Hepatic stellate cell (primary cell): ENCODE measurements around the gene KDM4C.
"Not testable (repeated sequence)": the region's sequence is repeated elsewhere in the genome, so short reads cannot be mapped to it uniquely, and the experiment has no call there.

ENCODE experiments used
- DNase-seq: peaks from one replicate; pipeline ENCODE4 v3.0.0; 2011; ENCODE audit warnings: low spot score

Gene KDM4C

DNA sequence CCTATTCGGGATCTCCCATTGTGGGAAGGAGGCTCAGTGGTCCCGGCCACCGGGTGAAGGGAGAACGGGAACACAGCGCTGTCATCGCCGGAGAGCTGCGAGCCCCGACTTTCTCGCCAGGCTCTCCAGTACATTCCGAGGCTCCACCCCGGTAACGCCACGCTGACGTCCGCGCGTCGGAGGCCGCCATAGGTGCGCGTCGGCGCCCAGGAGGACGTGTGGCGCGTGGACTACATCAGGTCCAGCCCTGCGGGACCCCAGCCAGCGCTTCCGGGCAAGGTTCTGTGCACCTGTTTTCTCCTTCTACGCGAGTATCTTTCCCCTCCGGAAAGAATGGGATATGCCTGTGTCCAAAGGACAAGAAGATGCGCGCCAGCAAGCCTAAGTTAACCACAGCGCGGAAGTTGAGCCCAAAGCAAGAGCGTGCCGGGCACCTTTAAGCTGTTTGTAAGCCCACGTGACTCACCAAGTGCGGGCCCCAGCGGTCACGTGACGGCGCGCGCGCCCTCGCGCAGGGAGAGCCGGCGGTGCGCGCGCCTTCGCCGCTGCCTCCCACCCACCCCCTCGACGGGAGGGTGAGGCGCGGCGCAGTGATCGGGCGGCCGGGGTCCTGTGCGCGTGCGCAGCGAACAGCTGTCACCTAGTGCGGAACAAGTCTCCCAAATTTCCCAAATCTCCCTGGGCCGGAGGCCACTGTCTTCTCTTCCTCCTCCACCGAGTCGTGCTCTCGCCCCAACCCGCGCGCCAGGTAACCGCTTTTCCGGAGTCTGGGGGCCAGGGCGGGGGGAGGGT is at the start of gene KDM4C:
TSS of gene KDM4C (plus strand) at position 518 of the 792 bp plus-strand sequence. CDS start 35,016 bp downstream, outside the sequence.
- peak; percentile 99 for DNase-seq

DNA sequence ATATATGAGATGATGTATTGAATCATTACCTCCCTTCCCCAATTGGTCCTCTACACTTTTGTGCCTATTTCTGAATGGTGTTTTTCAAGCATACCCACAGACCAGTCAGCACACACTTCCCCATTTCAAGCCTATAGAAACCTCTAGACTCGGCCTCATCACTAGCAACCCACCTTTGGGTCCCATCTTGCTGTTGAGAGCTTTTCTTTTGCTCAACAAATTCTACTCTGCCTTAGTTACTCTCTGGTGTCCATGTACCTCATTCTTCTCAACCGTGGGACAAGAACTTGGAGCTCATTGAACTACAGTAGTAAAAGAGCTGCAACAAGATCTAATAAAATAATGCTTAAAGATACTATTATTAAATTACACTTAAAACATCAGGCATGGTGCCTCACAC is 49.0 kb upstream of the KDM4C start:
- no peak for DNase-seq

DNA sequence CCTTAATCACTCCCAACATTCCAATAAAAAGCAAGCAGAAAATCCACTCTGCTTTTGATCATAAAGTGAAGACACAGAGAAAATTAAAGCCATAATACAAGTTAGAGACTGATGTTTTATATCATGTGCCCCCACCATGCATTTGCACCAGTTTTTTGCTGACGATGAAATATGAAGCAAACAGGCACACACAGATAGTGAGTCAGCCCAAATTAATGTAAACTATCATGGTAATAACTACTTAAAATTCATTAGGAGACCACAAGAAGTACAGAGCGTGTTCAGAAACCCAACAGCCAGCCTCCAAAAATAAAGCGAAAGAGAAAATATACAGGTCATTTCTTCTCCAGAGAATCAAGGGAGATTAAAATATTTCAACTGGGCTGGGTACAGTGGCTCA is 46.4 kb upstream of the KDM4C start:
- no peak for DNase-seq

DNA sequence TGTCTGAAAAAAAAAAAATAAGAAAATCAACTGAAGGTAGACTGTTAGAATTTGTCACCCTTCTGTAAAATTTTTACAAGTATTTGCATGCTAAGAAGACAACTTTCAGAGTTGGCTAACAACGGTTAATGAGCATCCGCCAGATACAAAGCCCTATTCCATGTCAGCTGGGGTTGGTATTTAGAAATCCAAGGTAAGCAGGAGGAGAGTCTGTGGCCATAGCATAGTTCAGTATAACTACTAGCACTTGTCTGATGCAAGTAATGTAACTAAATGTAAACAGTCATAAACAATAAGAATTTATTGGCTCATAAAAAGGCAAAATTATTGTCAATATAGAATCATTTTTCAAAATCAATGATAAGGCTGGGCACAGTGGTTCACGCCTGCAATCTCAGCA is 45.7 kb upstream of the KDM4C start:
- no peak for DNase-seq

DNA sequence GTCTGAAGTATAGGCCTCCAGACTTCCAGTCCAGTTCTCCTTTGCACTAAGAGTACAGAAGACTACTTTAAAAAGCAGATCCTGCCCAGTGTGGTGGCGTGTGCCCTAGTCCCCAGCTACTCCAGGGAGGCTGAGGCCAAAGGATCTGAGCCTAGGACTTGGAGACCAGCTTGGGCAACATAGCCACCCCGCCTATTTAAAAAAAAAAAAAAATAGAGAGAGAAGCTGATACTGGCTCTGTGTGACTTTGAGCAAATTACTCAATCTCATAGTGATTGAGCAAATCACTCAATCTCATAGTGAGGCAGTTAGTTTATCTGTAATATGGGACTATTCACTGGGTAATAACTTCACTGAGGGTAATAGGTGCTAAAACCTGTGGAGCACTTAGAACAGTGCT is 43.6 kb upstream of the KDM4C start:
- no peak for DNase-seq

DNA sequence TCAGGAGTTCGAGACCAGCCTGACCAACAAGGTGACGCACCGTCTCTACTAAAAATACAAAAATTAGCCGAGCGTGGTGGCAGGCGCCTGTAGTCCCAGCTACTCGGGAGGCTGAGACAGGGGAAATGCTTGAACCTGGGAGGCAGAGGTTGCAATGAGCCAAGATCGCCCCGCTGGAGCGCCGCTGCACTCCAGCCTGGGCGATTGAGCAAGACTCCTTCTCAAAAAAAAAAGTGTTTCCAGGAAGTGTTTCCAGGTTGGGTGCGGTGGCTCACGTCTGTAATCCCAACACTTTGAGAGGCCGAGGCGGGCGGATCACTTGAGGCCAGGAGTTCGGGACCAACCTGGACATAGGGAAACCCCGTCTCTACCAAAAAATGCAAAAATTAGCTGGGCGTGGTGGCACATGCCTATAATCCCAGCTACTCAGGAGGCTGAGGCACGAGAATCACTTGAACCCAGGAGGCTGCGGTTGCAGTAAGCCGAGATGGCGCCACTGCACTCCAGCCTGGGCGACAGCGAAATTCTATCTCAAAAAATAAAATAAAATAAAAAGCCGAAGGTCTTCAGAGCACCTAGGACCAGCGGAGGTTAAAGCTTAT is 42.5 kb upstream of the KDM4C start:
- not testable (repeated sequence) for DNase-seq

DNA sequence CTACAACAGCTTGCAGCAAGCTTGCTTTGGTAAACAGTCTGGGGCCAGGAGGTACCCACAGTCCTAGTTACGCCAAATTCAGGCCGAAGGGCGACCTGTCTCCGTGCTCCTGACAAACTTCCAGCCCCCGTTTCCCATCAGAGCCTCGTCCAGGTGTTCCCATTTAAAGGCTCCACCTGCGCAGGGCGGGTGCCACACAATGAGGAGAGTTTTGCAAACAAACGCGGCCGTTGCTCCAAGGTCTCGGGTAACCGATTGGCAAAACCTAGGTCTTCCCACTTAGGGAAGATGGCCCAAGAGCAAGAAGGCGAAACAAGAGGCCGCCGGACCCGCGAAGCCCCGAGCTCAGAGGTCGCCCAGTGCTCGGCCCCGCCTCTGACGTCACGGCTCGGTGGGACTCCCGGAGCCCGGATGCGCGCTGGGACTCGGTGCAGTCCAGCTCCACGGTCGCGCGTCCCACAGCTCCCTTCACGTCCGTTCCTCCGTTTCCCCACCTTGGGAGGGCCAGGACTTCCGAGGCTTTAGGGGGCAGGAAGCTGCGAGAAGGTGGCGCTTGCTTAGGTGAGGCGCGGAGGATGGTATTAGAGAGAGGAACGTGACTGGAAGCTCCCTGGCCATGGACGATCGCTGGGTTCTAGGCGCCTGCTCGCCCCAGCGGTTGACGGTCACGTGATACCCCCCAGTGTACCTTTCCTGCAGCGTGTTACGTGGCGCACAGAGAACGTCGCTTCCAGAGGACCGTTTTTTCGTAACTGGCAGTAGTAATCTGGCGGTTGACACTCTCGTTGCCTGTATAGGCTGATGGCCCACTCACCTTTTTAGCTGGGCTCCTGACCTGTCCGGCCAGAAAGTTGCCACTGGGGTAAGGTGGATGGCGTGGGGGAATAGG is 41.8 kb upstream of the KDM4C start:
- DNase-seq: peak; percentile 49

DNA sequence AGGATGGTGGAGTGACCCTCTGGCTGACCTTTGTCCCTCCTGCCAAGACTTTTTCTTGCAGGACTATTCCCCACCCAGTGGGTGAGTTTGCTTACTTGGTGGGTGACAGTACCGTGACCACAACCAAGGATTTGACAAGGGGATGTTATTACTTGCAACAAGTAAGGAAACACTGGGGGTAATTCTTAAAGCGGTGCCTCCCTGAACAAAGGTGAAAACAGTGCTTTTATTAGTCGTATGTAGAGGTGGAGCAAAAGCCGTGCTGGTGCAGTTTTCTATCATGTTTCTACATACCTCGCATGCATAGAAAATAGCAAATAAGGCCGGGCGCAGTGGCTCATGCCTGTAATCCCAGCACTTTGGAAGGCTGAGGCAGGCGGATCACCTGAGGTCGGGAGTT is 41.0 kb upstream of the KDM4C start:
- DNase-seq: no peak

DNA sequence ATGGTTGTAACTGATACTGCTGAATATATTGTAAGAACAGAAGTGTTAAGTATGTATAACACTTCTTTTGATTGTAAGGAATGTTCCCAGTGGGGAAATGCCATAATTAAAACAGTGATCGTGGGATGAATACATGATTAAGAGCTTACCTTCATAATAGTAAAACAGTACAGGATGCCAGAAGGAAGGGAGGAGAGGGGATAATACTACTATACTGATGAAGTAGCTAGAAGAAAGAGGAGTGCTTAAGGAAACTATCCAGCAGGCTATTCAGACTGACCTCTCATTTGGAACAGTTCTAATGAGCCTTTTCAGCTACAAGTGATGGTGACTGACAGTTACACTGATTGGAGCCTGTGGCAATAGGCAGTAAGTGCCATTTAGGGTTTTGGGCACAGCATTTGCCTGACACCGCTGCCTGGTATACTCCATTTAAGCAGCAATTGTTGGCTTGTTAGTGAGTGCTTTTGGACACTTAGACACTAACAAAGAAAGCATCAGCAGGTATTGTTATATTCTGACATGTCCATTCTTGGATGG is 33.8 kb upstream of the KDM4C start:
- no peak for DNase-seq

DNA sequence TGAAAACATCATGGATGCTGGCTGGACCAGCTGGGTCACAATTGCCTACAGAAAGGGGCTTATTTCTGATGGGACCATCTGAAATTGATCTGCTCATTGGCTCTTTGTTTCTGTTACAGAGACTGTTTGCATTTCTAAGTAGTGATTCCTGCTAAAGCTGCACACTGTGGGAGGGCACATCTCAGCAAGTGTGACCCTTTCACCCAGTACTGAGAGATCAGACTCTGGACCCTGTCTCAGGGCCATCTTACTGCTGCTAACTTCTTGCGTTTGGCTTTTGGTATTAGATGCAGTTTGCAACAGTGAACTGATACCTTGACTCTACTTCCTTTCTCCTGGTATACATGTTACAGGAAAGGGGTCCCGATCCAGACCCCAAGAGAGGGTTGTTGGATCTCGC is 24.5 kb upstream of the KDM4C start:
- DNase-seq: no peak

DNA sequence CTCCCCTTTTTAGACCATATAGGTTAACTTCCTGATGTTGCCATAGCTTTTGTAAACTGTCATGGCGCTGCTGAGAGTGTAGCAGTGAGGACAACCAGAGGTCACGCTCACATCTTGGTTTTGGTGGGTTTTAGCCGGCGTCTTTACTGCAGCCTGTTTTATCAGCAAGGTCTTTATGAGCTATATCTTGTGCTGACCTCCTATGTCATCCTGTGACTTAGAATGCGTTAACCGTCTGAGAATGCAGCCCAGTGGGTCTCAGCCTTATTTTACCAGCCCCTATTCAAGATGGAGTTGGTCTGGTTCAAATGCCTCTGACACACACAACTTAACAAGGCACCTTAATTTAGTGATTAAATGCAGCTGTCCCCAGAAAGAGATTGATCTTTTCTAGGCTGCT is 23.9 kb upstream of the KDM4C start:
- DNase-seq: no peak

DNA sequence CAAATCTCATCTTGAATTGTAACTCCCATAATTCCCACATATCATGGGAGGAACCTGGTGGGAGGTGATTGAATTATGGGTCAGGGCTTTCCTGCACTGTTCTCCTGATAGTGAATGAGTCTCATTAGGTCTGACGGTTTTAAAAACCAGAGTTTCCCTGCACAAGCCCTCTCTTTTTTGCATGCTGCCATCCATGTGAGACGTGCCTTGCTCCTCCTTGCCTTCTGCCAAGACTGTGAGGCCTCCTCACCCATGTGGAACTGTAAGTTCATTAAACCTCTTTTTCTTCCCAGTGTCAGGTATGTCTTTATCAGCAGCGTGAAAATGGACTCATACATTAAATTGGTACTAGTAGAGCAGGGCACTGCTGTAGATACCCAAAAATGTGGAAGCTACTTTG is 22.4 kb upstream of the KDM4C start:
- DNase-seq: no peak

DNA sequence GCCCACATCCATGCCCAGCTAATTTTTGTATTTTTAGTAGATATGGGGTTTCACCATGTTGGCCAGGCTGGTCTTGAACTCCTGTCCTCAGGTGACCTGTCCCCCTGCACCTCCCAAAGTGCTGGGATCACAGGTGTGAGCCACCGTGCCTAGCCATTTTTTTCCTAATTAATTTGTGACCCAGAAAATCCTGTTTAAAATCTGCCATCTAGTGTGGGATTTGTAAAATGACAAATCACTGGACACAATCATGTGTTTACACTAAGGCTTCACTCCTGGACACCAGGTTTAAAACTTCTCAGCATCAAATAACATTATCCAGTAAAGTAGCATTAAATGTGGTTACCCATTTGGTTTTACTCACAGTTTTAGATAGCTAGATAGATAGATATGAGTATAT is 18.6 kb upstream of the KDM4C start:
- DNase-seq: no peak

DNA sequence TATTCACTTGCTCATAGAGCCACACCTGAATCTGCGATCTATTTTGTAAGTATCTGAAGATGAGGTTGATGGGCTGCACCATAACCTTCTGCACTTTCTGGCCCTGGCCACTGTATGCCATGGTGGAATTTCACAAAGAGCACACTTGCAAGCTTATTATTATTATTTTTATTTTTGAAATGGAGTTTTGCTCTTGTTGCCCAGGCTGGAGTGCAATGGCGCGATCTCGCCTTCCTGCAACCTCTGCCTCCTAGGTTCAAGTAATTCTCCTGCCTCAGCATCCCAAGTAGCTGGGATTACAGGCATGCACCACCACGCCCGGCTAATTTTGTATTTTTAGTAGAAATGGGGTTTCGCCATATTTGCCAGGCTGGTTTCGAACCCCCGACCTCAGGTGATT is 8.9 kb upstream of the KDM4C start:
- DNase-seq: not testable (repeated sequence)

DNA sequence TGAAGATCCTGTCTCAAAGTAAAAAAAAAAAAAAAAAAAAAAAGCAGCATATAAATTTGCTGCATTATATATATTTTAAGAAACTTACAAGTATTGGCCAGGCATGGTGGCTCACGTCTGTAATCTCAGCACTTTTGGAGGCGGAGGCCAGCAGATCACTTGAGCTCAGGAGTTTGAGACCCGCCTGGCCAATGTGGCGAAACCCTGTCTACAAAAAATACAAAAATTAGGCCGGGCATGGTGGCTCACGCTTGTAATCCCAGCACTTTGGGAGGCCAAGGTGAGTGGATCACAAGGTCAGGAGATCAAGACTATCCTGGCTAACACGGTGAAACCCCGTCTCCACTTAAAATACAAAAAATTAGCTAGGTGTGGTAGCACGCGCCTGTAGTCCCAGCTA is 2.9 kb upstream of the KDM4C start:
- DNase-seq: not testable (repeated sequence)

DNA sequence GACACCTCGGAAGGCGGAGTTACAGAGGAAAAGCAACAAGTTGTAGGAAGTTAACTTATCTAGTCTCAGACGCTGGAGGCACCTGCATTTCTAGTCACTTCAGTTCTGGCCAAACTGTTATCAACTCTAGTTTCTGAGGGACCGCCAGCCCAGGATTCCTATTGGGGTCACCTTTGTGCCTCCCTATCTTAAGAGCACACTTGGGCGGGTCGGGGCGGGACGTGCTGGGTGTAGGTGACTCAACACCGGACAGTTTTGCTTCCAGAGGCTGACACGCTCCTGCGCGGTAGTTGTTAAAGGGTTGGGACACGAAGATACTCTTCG is 679 bp upstream of the KDM4C start:
- peak; percentile 73 for DNase-seq

DNA sequence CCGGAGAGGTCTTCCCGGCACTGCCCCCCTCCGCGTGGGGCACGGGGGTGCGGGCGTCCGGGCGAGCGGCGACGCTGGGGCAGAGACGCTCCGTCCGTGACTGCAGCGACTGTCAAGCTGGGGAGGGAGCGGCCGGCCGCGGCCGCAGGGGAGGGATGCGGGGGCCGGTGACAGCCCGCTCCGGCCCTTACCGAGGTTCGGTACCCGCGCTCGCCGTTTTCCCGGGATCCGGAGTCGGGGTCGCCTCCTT is 400 bp downstream of the KDM4C start:
- DNase-seq: no peak

DNA sequence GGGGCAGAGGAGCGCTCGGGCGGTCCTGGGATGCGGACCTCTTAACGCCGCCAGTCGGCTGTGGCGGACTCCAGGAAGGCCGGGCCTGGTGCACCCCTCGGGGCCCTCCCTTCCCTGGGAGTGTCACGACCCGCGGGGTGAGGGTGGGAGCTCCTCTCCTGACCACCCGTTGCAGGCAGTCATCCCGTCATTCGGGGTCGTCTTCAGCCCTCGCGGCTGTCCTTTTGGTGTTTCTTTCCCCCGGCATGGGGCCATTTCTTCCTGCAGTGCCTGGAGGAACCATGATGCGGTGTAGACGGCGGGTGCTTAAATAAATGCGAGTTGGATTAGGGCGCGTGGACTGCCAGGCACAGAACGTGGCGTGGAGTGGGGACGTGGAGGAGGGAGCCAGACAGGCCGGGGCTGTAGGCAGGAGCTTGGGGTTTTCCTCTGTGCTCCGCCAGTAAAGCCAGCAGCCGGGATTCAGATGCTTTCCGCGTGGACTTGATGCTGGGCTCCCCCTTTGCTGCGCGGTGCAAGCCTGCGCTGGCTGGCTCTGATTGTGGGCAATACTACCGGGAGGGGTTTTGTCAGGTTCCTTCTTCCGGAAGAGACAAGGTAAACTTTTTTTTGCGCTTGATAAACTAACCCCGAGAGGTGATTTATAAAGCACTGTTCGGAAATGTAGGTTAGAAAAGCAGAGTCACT is 868 bp downstream of the KDM4C start:
- peak; percentile 47 for DNase-seq

DNA sequence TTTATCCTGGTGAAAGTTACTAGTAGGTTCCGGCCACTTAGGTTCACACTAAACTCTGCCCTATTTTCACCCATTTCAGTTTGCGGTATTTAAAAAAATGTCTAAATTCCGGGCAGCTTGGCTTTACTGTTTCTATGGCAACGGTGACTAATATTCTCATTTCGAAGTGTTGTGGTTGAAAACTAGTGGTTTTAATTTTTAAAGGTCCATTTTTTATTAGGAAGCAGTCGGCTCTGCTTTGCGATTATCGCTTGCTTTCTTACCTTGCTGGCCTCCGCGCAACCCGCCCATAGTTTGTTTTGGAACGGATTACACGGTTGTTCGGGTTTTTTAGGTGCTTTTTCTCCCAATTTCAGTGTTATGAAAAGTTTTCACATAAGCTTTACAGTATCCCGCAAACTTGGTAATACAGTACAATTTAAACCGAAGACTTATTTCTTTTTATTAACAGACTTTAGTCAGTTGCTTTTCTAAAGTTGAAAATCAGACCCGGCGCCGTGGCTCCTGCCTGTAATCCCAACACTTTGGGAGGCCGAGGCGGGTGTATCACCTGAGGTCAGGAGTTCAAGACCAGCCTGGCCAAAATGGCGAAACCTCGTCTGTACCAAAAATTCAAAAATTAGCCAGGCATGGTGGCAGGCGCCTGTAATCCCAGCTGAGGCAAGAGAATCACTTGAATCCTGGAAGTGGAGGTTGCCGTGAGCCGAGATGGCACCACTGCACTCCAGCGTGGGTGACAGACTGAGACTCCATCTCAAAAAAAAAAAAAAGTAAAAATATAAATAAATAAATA is 1.6 kb downstream of the KDM4C start:
- peak; percentile 81 for DNase-seq

DNA sequence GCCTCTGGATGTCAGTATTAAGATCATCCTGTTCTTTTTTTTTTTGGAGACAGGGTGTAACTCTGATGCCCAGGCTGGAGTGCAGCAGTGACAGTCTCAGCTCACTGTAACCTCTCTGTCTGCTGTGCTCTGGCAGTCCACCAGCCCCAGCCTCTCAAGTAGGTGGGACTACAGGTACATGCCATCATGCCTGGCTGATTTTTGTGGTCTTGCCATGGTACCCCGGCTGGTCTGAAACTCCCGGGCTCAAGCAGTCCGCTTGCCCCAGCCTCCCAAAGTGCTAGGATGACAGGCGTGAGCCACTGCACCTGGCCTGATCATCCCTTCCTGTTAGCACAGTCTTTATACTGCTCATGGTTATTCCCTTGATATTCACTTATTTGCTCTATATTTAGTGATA is 3.5 kb downstream of the KDM4C start:
- DNase-seq: no peak

DNA sequence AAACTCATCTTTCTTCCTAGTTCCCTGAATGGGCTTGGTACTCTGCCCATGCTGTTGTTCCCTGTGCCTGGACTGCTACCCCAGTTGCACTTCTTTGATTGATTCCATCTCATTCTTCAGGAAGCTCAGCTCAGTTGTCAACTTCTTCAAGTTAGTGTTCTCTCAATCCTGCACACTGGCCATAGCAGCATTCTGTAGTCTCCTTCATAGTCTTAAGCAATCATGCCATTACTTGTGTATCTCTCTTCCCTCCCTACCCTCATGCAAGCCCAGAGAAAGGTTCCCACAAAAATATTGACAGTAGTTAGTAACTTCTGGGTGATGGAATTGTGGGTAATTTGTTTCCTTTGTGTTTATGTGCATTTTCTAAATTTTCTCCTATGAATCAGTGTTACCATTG is 5.5 kb downstream of the KDM4C start:
- no peak for DNase-seq

DNA sequence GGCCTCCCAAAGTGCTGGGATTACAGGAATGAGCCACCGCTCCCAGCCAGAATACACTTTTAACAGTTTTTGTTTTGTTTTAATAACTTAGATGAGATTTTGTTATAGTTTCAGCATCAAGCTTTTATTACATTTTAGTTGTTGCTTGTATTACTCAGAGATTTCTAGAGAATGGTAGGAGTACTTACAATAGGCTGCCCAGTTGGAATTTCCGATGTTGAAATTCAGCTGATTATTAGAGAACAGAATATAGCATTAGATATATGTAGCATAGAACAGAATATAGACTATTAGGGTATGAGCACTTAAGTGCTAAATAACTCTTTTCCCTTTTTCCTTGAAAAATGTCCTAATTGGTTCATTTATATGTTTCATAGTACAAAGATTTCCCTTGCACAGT is 6.2 kb downstream of the KDM4C start:
- no peak for DNase-seq
